D721Med (cell line): ENCODE data around the gene NEDD4L.
A peak's percentile ranks its signal among the peaks of the same experiment; 100 is the strongest.

Source experiments
- DNase-seq: peaks from one replicate; pipeline ENCODE4 v3.0.0; 2011; ENCODE audit warnings: low spot score; ENCODE audit not compliant: insufficient read length
- FAIRE-seq: peaks from 2 replicates; lab custom pipeline; 2011; peaks lifted over from hg19 to GRCh38; lab: Jason Lieb, UNC
- CTCF ChIP-seq: IDR thresholded peaks from 2 replicates; pipeline ENCODE4 v1.5.1; 2012; ENCODE audit warnings: mild to moderate bottlenecking, control low read depth; ENCODE audit not compliant: insufficient read depth; ENCODE audit errors: missing control alignments

Gene NEDD4L

GRCh38 chr18:58052960-58053359 lies 8.9 kb downstream of the NEDD4L start:
- DNase-seq (no peak), FAIRE-seq (peak; percentile 92)
- no peak for TF ChIP-seq CTCF

GRCh38 chr18:58054041-58054781 lies 10.2 kb downstream of the NEDD4L start:
- DNase-seq: no peak
- no peak for TF ChIP-seq CTCF
- FAIRE-seq: no peak

- no peak for TF ChIP-seq CTCF
- FAIRE-seq: peak; percentile 99
These were observed 12.0 kb downstream of the NEDD4L start for GRCh38 chr18:58055890-58056558.

GRCh38 chr18:58056852-58057251 lies 12.8 kb downstream of the NEDD4L start:
- FAIRE-seq: peak; percentile 55

More at GRCh38 chr18:58055890-58056558, 12.0 kb downstream of the NEDD4L start:
- DNase-seq: no peak

GRCh38 chr18:58057291-58057965 lies 13.4 kb downstream of the NEDD4L start:
- no peak for TF ChIP-seq CTCF
- DNase-seq: peak; percentile 87
- FAIRE-seq: peak; percentile 100

More at GRCh38 chr18:58056852-58057251, 12.8 kb downstream of the NEDD4L start:
- no peak for DNase-seq
- no peak for TF ChIP-seq CTCF

- DNase-seq: no peak
- TF ChIP-seq CTCF: no peak
- FAIRE-seq: no peak
These were observed 14.7 kb downstream of the NEDD4L start for GRCh38 chr18:58058720-58059119.
